Measurements from ENCODE around the gene PRKRIP1. TPM values are rescaled to one million over a fixed set of nuclear protein-coding genes. Genes with fewer than 3 reads are reported as not detected.

Gene PRKRIP1
- total RNA-seq, 1 experiment from 2014 or later: 38.8 TPM

- Histone ChIP-seq H2BK5ac (ENCODE audit: insufficient read length, low read length) (no peak overlapping the region), H4K20me1 (ENCODE audit: control insufficient read depth, insufficient read depth, insufficient read length) (no peaks in the 10 kb centered on the region), H3K14ac (ENCODE audit: insufficient read depth, low read length) (no peak overlapping the region), H3K9ac (ENCODE audit: extremely low read depth, insufficient read length, low read length) (no peak overlapping the region), H3K79me2 (ENCODE audit: insufficient read depth, low read length) (no peaks in the 10 kb centered on the region), H3K4me1 (ENCODE audit: insufficient read depth, low read length) (no peaks in the 10 kb centered on the region), H2BK12ac (ENCODE audit: insufficient read length, low read depth, low read length) (no peak overlapping the region), H3K56ac (ENCODE audit: insufficient read length, low read depth, low read length) (no peak overlapping the region), H3K79me1 (ENCODE audit: insufficient read depth, low read depth, low read length, poor library complexity, severe bottlenecking) (no peaks in the 10 kb centered on the region), H3K18ac (ENCODE audit: insufficient read length, low read depth, low read length) (no peak overlapping the region), H4K8ac (replicated peaks; ENCODE audit: insufficient read length, low read depth, low read length) (no peak overlapping the region), H3K4ac (ENCODE audit: low read depth, low read length) (no peak overlapping the region), H2AK5ac (ENCODE audit: insufficient read length, low read length) (no peak overlapping the region), H3K9me3 (ENCODE audit: control insufficient read depth, low read depth, low read length) (no peaks in the 10 kb centered on the region), H3K23ac (ENCODE audit: insufficient read length, low read depth, low read length) (no peak overlapping the region), H3K23me2 (ENCODE audit: insufficient read length, low read depth, low read length, poor library complexity, severe bottlenecking) (no peaks in the 10 kb centered on the region), H3K4me2 (ENCODE audit: insufficient read depth, insufficient read length, low read length) (no peak overlapping the region), H2AFZ (ENCODE audit: low read length) (no peak overlapping the region), H3T11ph (ENCODE audit: low read length) (no peak overlapping the region), H4K5ac (ENCODE audit: insufficient read length, low read depth, low read length) (no peak overlapping the region), H3K27me3 (ENCODE audit: insufficient read depth, low read length) (no peaks in the 10 kb centered on the region), H4K91ac (ENCODE audit: insufficient read length, low read depth, low read length) (no peak overlapping the region), H2BK120ac (ENCODE audit: low read depth, low read length, poor library complexity, severe bottlenecking) (no peak overlapping the region), H2BK15ac (ENCODE audit: low read depth, low read length) (no peak overlapping the region), H2BK20ac (ENCODE audit: low read depth, low read length, poor library complexity, severe bottlenecking) (no peak overlapping the region), H3K27ac (ENCODE audit: insufficient read length, low read depth, low read length) (no peak overlapping the region)
- no peak for TF ChIP-seq CTCF (conservative IDR thresholded peaks at IDR 0.05)
- Mint-ChIP-seq H3K27me3 (ENCODE audit: low read depth) (no peaks in the 10 kb centered on the region), H3K36me3 (ENCODE audit: insufficient read depth in 1 of 3, low read depth in 3 of 3) (peaks cover 14 to 28% (median 22%) of the 10 kb centered on the region in 3 experiments; a peak in 6 of 7 replicates), H3K9me3 (no peaks in the 10 kb centered on the region), H3K27ac (peak overlapping the region in 1 of 3 experiments; percentile 65; a peak in 2 of 7 replicates), H3K4me3 (no peak overlapping the region), H3K4me1 (no peaks in the 10 kb centered on the region)
- no CpG with 5 or more reads among the region's 31 CpGs for WGBS (ENCODE audit: extremely low coverage, insufficient read length, low lambda C conversion rate)
- DNase-seq: no peak
Measured at GRCh38 chr7:102472126-102473041, 76.2 kb downstream of the PRKRIP1 start.

Measured in H9 (cell line).